ENCODE measurements around the gene MNT. TPM values are rescaled to one million over a fixed set of nuclear protein-coding genes. Genes with fewer than 3 reads are reported as not detected.

Gene MNT
- polyA plus RNA-seq, 1 donor from 2014 or later = 6.1 TPM

DNA sequence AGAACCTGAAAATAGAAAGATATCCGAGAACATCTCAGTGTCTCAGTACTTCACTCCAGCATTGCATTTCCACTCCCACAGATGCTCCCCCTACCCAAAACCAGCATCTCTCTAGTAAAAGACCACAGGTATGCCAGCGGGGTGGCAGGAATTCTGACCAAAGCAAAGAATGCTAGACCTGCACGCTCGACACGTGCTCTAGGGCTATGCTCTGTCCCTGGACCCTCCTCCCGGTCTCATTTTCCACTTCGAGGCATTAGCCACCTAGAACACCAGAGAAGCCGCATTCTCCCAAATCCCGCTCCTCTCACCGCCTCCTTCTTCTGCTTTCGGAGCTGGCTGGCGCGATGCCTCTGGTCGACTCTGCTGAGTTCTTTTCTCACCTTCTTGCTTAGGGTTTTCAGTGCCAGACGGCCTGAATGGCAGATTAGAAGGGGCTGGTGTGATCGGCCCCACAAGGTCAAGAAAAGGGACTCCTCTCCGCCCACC is 65.1 kb downstream of the MNT start:
- Histone ChIP-seq H3K9me2 (ENCODE audit: insufficient read depth, low read length) (no peaks in the 10 kb centered on the region), H3K79me2 (replicated peaks; ENCODE audit: insufficient read depth, low read length) (peaks cover 29% of the 10 kb centered on the region), H3K27ac (ENCODE audit: low read length) (peak overlapping the region; percentile 91), H3K4me3 (ENCODE audit: low read length) (peak overlapping the region; percentile 98), H2AFZ (ENCODE audit: low read depth, low read length) (no peak overlapping the region), H4K20me1 (ENCODE audit: insufficient read depth) (no peaks in the 10 kb centered on the region), H3K27me3 (ENCODE audit: insufficient read depth, low read depth, low read length) (no peaks in the 10 kb centered on the region), H3K9me3 (ENCODE audit: low read length) (no peaks in the 10 kb centered on the region), H3K9ac (ENCODE audit: low read length) (peak overlapping the region; percentile 84), H3K4me2 (ENCODE audit: low read length) (peak overlapping the region; percentile 87), H3F3A (ENCODE audit: insufficient read depth, low read length, poor library complexity, severe bottlenecking) (no peaks in the 10 kb centered on the region), H3K36me3 (ENCODE audit: insufficient read depth, low read length) (no peaks in the 10 kb centered on the region)
- TF ChIP-seq EP300 (conservative IDR thresholded peaks at IDR 0.05; ENCODE audit: poor library complexity, severe bottlenecking) = no peak
- no peak for TF ChIP-seq SMC3 (conservative IDR thresholded peaks at IDR 0.05; ENCODE audit: poor library complexity)
- TF ChIP-seq, protein P1, sequence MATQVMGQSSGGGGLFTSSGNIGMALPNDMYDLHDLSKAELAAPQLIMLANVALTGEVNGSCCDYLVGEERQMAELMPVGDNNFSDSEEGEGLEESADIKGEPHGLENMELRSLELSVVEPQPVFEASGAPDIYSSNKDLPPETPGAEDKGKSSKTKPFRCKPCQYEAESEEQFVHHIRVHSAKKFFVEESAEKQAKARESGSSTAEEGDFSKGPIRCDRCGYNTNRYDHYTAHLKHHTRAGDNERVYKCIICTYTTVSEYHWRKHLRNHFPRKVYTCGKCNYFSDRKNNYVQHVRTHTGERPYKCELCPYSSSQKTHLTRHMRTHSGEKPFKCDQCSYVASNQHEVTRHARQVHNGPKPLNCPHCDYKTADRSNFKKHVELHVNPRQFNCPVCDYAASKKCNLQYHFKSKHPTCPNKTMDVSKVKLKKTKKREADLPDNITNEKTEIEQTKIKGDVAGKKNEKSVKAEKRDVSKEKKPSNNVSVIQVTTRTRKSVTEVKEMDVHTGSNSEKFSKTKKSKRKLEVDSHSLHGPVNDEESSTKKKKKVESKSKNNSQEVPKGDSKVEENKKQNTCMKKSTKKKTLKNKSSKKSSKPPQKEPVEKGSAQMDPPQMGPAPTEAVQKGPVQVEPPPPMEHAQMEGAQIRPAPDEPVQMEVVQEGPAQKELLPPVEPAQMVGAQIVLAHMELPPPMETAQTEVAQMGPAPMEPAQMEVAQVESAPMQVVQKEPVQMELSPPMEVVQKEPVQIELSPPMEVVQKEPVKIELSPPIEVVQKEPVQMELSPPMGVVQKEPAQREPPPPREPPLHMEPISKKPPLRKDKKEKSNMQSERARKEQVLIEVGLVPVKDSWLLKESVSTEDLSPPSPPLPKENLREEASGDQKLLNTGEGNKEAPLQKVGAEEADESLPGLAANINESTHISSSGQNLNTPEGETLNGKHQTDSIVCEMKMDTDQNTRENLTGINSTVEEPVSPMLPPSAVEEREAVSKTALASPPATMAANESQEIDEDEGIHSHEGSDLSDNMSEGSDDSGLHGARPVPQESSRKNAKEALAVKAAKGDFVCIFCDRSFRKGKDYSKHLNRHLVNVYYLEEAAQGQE (IDR thresholded peaks at IDR 0.05; ENCODE audit: borderline replicate concordance) = no peak
- TF ChIP-seq TAF1 (IDR thresholded peaks at IDR 0.05; ENCODE audit: low read depth) = no peak
- TF ChIP-seq EZH2 (IDR thresholded peaks at IDR 0.05; ENCODE audit: borderline replicate concordance, insufficient read depth, low read length, poor library complexity, severe bottlenecking) = no peak
- TF ChIP-seq, protein P2, sequence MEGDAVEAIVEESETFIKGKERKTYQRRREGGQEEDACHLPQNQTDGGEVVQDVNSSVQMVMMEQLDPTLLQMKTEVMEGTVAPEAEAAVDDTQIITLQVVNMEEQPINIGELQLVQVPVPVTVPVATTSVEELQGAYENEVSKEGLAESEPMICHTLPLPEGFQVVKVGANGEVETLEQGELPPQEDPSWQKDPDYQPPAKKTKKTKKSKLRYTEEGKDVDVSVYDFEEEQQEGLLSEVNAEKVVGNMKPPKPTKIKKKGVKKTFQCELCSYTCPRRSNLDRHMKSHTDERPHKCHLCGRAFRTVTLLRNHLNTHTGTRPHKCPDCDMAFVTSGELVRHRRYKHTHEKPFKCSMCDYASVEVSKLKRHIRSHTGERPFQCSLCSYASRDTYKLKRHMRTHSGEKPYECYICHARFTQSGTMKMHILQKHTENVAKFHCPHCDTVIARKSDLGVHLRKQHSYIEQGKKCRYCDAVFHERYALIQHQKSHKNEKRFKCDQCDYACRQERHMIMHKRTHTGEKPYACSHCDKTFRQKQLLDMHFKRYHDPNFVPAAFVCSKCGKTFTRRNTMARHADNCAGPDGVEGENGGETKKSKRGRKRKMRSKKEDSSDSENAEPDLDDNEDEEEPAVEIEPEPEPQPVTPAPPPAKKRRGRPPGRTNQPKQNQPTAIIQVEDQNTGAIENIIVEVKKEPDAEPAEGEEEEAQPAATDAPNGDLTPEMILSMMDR (IDR thresholded peaks at IDR 0.05; ENCODE audit: poor library complexity, severe bottlenecking) = no peak
- TF ChIP-seq POLR2AphosphoS5 (IDR thresholded peaks at IDR 0.05) = no peak
- no peak for TF ChIP-seq RAD21 (conservative IDR thresholded peaks at IDR 0.05)
- no peak for TF ChIP-seq MXI1 (conservative IDR thresholded peaks at IDR 0.05; ENCODE audit: poor library complexity, severe bottlenecking)

Small RNA genes lying within 50 kb of the gene (small RNA-seq; reads per million reads assigned to genes)
- gene AC006435.3 (0 reads per million in 3 experiments), gene AC006435.4 (0 reads per million in 3 experiments)

Other genes with a start within 250 kb of the MNT start
- 13.9 and 17.5 TPM in 2 replicates for gene SMG6, start 97.3 kb downstream of the MNT start, polyA plus RNA-seq
- gene SRR, start 97.1 kb downstream of the MNT start, polyA plus RNA-seq = 30.0 and 69.0 TPM in 2 replicates
- 31.8 and 32.5 TPM in 2 replicates for gene TSR1, start 64.6 kb downstream of the MNT start, polyA plus RNA-seq
- gene SGSM2, start 63.6 kb downstream of the MNT start, polyA plus RNA-seq = 222 and 281 TPM in 2 replicates
- gene METTL16, start 110.8 kb upstream of the MNT start, polyA plus RNA-seq = 18.7 and 20.3 TPM in 2 replicates
- 294 and 305 TPM in 2 replicates for gene PAFAH1B1, start 192.6 kb upstream of the MNT start, polyA plus RNA-seq

All from neural cell (in vitro differentiated cells).